Measurements from ENCODE around the gene SCGN. TPM values are rescaled to one million over a fixed set of nuclear protein-coding genes. Genes with fewer than 3 reads are reported as not detected.

The SCGN gene
- total and polyA plus RNA-seq, 9 of the 15 experiments (the other 6 are each of a cell fraction or from before 2014, with no cell fraction given), result not detected

DNA sequence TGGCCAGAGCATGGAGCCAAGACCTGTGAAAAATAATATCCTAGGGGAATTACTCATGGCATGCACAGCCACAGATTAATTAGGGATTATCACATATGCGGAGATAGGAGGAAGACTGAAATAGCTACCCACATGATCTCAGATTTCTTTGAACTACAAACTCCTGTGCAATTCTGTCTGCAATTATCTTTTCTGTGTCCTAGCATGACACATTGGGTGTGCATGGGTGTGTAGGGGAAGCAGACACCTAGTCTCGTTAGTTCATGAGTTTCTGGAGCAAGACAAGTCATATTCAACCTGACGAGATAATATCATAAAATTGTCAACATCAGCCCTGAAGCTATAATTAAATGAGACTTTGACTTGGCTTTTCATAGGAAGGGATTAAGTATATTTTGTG, 98.9 kb downstream of the SCGN start:
- TF ChIP-seq RBFOX2 (IDR thresholded peaks at IDR 0.05; ENCODE audit: low read depth, low read length) (no peak), STAT5A (IDR thresholded peaks at IDR 0.05; ENCODE audit: borderline replicate concordance, low read length) (no peak), ZSCAN32 (CRISPR knock-in tag; IDR thresholded peaks at IDR 0.05) (no peak), NFE2 (IDR thresholded peaks at IDR 0.05; ENCODE audit: low read depth) (no peak), E2F6 (IDR thresholded peaks at IDR 0.05; ENCODE audit: borderline replicate concordance in 1 of 2, extremely low read depth in 1 of 2, insufficient read depth in 1 of 2, insufficient read length in 1 of 2, low read depth in 1 of 2, low read length in 1 of 2, poor library complexity in 1 of 2, severe bottlenecking in 1 of 2) (no peak), POLR2G (IDR thresholded peaks at IDR 0.05; ENCODE audit: low read depth, low read length) (no peak), CREB1 (IDR thresholded peaks at IDR 0.05) (no peak), CREB1 (CRISPR knock-in tag; IDR thresholded peaks at IDR 0.05) (no peak), NR3C1 (CRISPR knock-in tag; IDR thresholded peaks at IDR 0.05) (no peak), YBX1 (IDR thresholded peaks at IDR 0.05) (no peak), CTBP1 (IDR thresholded peaks at IDR 0.05; ENCODE audit: borderline replicate concordance) (no peak), TAF15 (IDR thresholded peaks at IDR 0.05; ENCODE audit: low read depth, low read length) (no peak)
- H3K9me1 ChIP-seq (ENCODE audit: control insufficient read depth, insufficient read depth, low read length), result no peaks in the 10 kb centered on the region
- no peaks in the 10 kb centered on the region for H3K4me1 ChIP-seq (replicated peaks in 1 of 2; ENCODE audit: control insufficient read depth in 2 of 2, insufficient read depth in 2 of 2, low read length in 2 of 2)
- CTCF ChIA-PET (ENCODE audit: low intra/inter-chr PET ratio), result no interaction called here
- no peaks in the 10 kb centered on the region for H3K79me2 ChIP-seq (ENCODE audit: control insufficient read depth, insufficient read depth, low read length)
- H3K27me3 ChIP-seq (ENCODE audit: control insufficient read depth in 2 of 2, insufficient read depth in 2 of 2, low read length in 2 of 2), result peaks cover 0 to 2% of the 10 kb centered on the region in 2 experiments; a peak in 1 of 5 replicates
- no peaks in the 10 kb centered on the region for H3K36me3 ChIP-seq (ENCODE audit: control insufficient read depth, insufficient read depth, low read length)
- no peaks in the 10 kb centered on the region for H4K20me1 ChIP-seq (replicated peaks; ENCODE audit: control insufficient read depth, insufficient read depth, low read length)
- H3K4me3 ChIP-seq, result no peak overlapping the region
- in situ Hi-C loops (cut with MboI) (no loop called here), intact Hi-C loops (cut with micrococcal nuclease) (no loop called here)
- no peak overlapping the region for H2AFZ ChIP-seq (ENCODE audit: low read depth, low read length)
- DNase-seq (ENCODE audit: extremely low read depth in 1 of 4, low spot score in 3 of 4) (no peak), ATAC-seq (no peak), FAIRE-seq (no peak)
- H3K9ac ChIP-seq (ENCODE audit: insufficient read depth in 1 of 2, low read depth in 2 of 2, low read length in 2 of 2), result no peak overlapping the region
- no TSS peak for BruUV-seq (replicated peaks)
- H3K4me2 ChIP-seq (ENCODE audit: insufficient read depth, low read length), result no peak overlapping the region
- 2% methylated on average over 3 of the region's 3 CpGs for WGBS (ENCODE audit: insufficient coverage, low coverage, missing lambda C conversion rate)
- H3K9me3 ChIP-seq (replicated peaks; ENCODE audit: control insufficient read depth, insufficient read depth, low read depth, low read length), result no peaks in the 10 kb centered on the region
- no peak overlapping the region for H3K27ac ChIP-seq (ENCODE audit: extremely low read depth, low read depth, low read length)
- POLR2A ChIA-PET, result interaction anchor here (0.8 to 0.9 kb wide), 2 partner anchors 35 to 38 kb away, joined by 3 read pairs; no protein-coding TSS in a partner anchor

Other genes with a start within 250 kb of the SCGN start
- gene SLC17A4, start 102.5 kb downstream of the SCGN start, total RNA-seq (2014; rRNA removed), result not detected in 2 replicates
- gene SLC17A4, start 102.5 kb downstream of the SCGN start, total RNA-seq (2014; rRNA removed; fragmentation: Illumina TruSeq; extraction: Trizol), result not detected in 2 replicates
- not detected in 2 replicates for gene SLC17A4, start 102.5 kb downstream of the SCGN start, total RNA-seq (2015; rRNA removed; fragmentation: Illumina TruSeq; extraction: Trizol)
- not detected in 2 replicates for gene SLC17A4, start 102.5 kb downstream of the SCGN start, total RNA-seq (2021)
- gene SLC17A4, start 102.5 kb downstream of the SCGN start, polyA plus RNA-seq (2011; rRNA removed), result not detected in 2 replicates
- gene SLC17A4, start 102.5 kb downstream of the SCGN start, polyA plus RNA-seq (2014; fragmentation: Illumina TruSeq; extraction: Trizol), result not detected in 2 replicates
- gene SLC17A4, start 102.5 kb downstream of the SCGN start, polyA plus RNA-seq (2014; fragmentation: Nextera tagmentation; extraction: Ambion mirVana), result not detected
- not detected in 2 replicates for gene SLC17A4, start 102.5 kb downstream of the SCGN start, polyA plus RNA-seq (2014; rRNA removed)
- gene SLC17A1, start 179.8 kb downstream of the SCGN start, total RNA-seq (2014; rRNA removed), result not detected in 2 replicates
- not detected in 2 replicates for gene SLC17A1, start 179.8 kb downstream of the SCGN start, total RNA-seq (2014; rRNA removed; fragmentation: Illumina TruSeq; extraction: Trizol)
- gene SLC17A1, start 179.8 kb downstream of the SCGN start, total RNA-seq (2015; rRNA removed; fragmentation: Illumina TruSeq; extraction: Trizol), result not detected in 2 replicates
- not detected in 2 replicates for gene SLC17A1, start 179.8 kb downstream of the SCGN start, total RNA-seq (2021)
- not detected in 2 replicates for gene SLC17A1, start 179.8 kb downstream of the SCGN start, polyA plus RNA-seq (2011; rRNA removed)
- gene SLC17A1, start 179.8 kb downstream of the SCGN start, polyA plus RNA-seq (2014; fragmentation: Illumina TruSeq; extraction: Trizol), result not detected in 2 replicates
- gene SLC17A1, start 179.8 kb downstream of the SCGN start, polyA plus RNA-seq (2014; fragmentation: Nextera tagmentation; extraction: Ambion mirVana), result not detected
- gene SLC17A1, start 179.8 kb downstream of the SCGN start, polyA plus RNA-seq (2014; rRNA removed), result not detected in 2 replicates
- gene SLC17A3, start 222.0 kb downstream of the SCGN start, total RNA-seq (2014; rRNA removed), result not detected in 2 replicates
- gene SLC17A3, start 222.0 kb downstream of the SCGN start, total RNA-seq (2014; rRNA removed; fragmentation: Illumina TruSeq; extraction: Trizol), result not detected in 2 replicates
- not detected in 2 replicates for gene SLC17A3, start 222.0 kb downstream of the SCGN start, total RNA-seq (2015; rRNA removed; fragmentation: Illumina TruSeq; extraction: Trizol)
- not detected in 2 replicates for gene SLC17A3, start 222.0 kb downstream of the SCGN start, total RNA-seq (2021)
- gene SLC17A3, start 222.0 kb downstream of the SCGN start, polyA plus RNA-seq (2011; rRNA removed), result 0.08 TPM in 1 of 2 replicates, not detected in the other
- not detected in 2 replicates for gene SLC17A3, start 222.0 kb downstream of the SCGN start, polyA plus RNA-seq (2014; fragmentation: Illumina TruSeq; extraction: Trizol)
- gene SLC17A3, start 222.0 kb downstream of the SCGN start, polyA plus RNA-seq (2014; fragmentation: Nextera tagmentation; extraction: Ambion mirVana), result under 1 TPM in 1 of 2 experiments, not detected in 1; 0.04 TPM
- gene SLC17A3, start 222.0 kb downstream of the SCGN start, polyA plus RNA-seq (2014; rRNA removed), result not detected in 2 replicates

Data from K562 (cell line).